ENCODE results near the gene TAF1C.
"Not testable (repeated sequence)": the region's sequence is repeated elsewhere in the genome, so short reads cannot be mapped to it uniquely, and the experiment has no call there.

Gene TAF1C, protein sequence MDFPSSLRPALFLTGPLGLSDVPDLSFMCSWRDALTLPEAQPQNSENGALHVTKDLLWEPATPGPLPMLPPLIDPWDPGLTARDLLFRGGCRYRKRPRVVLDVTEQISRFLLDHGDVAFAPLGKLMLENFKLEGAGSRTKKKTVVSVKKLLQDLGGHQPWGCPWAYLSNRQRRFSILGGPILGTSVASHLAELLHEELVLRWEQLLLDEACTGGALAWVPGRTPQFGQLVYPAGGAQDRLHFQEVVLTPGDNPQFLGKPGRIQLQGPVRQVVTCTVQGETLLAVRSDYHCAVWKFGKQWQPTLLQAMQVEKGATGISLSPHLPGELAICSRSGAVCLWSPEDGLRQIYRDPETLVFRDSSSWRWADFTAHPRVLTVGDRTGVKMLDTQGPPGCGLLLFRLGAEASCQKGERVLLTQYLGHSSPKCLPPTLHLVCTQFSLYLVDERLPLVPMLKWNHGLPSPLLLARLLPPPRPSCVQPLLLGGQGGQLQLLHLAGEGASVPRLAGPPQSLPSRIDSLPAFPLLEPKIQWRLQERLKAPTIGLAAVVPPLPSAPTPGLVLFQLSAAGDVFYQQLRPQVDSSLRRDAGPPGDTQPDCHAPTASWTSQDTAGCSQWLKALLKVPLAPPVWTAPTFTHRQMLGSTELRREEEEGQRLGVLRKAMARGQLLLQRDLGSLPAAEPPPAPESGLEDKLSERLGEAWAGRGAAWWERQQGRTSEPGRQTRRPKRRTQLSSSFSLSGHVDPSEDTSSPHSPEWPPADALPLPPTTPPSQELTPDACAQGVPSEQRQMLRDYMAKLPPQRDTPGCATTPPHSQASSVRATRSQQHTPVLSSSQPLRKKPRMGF

DNA sequence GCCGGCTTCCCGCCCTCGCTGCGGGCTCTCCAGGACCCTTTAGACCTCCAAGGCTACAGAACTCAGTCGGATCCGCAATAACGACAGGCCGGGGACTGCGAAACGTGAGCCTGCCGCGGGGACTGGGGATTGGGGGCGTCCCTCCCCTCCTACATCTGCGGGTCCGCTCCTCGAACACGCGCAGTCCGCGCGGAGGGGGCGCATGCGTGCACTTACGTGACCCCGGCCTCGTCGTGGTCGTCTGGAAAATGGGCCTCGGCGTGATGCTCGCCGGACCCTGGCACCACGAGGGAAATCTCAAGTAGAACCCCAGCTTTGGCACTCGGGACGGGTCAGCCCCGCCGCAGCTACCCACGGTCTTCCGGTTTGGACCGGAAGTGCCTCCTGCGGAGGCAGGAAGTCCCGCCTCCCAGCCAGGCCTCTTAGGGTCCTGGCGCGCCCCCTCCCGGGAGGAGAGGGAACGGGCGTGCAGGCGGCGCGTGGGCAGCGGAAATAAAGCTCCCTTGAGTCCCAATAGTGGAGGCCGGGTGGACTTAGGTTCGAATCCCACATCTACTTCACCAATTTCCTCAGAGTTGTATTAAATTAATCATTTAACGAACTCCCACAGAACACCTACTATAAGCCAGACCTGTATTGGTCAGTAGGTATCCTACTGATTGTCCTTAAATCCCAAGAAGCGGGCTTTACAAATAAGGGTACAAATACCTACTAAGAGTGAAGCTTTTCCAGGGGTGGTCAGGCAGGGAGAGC lies at the start of gene TAF1C:
TAF1C (minus strand) TSS at position 373 of the 753 bp plus-strand sequence. CDS start 2,069 bp downstream, outside the sequence.
- peak; percentile 98 for DNase-seq (ENCODE audit: low spot score)

DNA sequence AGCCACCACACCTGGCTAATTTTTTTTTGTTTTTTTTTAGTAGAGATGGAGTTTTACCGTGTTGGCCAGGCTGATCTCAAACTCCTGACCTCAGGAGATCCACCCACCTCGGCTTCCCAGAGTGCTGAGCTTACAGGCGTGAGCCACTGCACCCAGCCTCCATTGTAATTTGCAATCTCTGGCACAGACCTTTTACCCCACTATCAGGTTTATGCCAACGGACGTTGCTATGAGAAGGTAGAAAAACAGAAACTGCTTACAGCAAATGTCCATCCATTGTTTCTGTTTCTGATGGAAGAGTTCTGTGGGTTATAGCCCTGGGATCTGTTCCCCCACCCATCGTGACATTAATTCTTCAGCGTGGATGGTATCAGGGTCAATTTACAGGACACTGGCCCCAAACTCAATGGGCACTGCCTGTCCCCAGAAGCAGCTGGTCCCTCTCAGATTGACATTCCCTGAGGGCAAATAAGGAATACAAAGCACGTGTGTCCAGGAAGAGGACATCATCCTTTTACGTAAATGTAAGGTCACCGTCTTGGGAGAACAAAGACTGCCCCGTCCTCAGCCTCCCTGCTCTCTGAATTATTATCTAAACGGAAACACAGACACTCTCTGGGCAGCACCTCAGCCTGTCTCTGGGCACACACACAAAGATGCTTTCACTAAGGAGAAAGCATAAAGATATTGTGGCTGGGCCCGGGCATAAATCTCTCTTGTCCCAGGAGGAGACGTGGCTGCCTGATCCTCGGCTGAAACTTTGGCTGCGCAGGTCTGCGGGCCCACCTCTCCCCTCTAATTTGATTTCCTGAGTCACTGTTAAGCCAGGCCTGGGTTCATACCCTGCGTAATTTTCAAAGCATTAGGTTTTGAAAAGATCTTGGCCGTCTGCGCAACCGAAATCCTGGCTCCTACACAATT lies 47.7 kb upstream of the TAF1C start:
- no peak for DNase-seq (ENCODE audit: low spot score)

DNA sequence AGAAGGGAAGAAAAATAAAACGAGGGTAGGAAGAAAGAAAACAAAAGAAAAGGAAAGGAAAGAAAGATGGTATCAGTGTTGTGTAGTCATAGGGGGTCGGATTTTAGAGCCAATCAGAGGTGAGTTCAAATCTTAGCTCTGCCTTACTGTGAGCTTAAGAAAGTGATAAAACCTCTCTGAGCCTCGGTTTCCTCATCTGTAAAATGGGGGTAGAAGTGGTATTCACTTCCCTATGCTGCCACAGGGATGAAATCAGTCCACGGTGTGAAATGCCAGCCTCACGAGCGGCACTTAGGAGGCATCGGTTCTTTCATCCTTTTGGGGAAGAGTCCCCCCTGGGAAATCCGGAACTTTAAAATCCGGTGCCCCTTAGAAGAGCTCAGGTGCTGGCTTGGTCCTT lies 46.9 kb upstream of the TAF1C start:
- no peak for DNase-seq (ENCODE audit: low spot score)

DNA sequence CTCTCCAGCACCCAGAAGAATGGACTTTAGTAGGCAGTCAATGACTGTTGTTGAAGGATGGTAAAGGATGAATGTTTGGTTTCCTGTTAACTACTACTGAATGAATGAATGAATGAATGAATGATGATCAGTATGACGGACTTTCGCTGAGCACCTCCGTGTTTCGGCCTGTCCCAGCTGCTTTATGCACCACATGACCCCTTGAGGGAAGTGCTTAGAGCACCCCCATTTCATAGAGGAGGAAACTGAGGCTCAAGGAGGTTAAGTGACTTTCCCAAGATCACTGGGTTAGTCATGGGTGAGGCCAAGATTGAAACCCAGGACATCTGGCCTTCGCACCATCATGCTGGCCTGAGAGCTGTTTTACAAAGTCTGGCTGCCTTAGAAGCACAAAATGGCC lies 46.1 kb upstream of the TAF1C start:
- no peak for DNase-seq (ENCODE audit: low spot score)

DNA sequence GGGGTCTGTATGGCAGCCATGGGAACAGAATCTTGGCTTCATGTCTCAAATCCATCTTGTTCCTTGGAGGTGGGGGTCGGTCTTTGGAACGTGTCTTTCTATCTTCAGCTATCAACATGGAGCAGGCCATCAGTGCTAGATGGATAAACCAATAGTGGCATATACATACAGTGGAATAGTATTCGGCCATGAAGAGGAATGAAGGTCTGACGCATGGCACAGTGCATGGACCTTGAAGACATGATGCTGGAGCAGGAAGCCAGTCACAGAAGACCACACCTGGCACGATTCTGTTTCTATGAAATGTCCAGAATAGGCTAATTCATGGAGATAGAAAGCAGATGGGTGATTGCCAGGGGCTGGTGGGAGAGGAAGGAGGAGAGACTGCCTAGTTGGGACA lies 45.2 kb upstream of the TAF1C start:
- DNase-seq (ENCODE audit: low spot score): no peak

DNA sequence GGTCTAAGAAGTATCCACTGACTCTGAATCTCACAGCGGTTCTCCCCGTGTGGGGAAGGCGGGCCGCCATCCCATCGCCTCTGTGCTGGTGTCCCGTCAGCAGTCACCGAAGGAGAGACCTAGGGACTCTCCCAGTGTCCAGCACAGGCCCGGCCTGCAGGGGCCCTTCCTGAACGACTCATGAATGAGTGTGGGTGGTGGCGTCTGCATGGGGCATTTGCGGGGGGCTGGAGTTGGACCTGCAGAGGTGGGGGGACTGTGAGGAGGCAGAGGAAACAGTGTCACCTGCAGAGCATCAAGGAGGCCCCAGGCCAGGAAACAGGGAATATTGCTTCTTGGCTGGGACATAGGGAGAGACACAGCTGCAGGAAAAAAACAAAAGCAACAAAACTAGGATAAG lies 42.6 kb upstream of the TAF1C start:
- no peak for DNase-seq (ENCODE audit: low spot score)

DNA sequence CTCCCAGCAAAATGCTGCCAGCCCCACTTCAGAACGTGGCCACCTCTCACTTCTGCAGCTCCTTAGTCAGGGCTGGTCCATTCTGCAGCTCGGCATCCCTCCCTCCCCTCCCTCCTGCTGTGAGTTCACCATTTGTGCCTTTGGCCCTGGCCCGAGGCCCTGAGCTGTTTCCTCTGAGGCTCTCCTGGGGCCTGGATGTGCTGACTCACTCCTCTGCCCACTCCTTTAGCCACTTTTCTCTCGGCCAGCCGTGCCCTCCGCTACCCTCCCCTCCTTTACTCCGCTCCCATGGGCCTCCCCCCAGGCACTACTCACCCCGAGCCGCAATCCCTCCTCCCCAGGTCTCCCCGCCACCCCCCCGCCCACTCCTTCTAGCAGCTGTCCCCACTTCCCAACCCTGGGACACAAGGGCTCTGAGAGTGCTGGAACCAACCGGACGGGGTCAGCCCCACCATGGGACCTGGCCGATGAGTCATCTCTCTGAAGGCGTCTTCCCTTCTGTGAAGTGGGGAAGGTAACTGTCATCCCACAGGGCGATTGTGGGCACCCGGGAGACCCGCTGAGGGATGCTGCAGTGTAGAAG lies 41.5 kb upstream of the TAF1C start:
- DNase-seq (ENCODE audit: low spot score): peak; percentile 95

DNA sequence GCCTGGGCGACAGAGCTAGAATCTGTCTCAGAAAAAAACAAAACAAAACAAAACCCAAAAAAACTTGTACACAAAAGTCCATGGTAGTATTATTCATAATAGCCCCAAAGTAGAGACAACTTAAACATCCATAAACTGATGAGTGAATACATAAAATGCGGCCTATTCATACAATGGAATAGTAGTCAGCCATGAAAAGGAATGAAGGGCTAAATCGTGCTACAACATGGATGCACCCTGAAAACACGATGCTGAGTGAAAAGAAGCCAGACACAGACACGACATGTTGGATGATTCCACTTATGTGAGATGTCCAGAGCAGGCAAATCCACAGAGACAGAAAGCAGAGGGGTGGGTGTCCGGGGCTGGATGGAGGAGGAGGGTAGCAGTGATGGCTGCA lies 40.7 kb upstream of the TAF1C start:
- no peak for DNase-seq (ENCODE audit: low spot score)

DNA sequence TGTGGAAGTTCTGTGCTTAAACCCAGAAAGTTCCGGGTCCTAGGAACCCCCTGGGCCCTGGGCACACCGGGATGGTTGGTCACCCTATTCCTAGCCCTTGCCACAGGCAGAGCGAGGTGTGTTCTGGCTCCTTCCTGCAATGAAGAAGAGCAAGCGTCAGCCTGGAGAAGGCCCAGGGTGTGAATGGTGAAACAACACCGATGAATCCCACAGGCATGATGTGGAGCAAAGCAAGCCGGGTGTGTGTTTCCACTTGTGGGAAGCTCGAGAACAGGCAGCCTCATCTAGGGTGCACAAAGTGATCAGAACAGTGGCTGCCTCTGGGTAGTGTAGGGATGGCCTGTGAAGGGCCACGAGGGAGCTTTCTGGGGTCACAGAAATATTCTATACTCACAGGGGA lies 39.2 kb upstream of the TAF1C start:
- no peak for DNase-seq (ENCODE audit: low spot score)

DNA sequence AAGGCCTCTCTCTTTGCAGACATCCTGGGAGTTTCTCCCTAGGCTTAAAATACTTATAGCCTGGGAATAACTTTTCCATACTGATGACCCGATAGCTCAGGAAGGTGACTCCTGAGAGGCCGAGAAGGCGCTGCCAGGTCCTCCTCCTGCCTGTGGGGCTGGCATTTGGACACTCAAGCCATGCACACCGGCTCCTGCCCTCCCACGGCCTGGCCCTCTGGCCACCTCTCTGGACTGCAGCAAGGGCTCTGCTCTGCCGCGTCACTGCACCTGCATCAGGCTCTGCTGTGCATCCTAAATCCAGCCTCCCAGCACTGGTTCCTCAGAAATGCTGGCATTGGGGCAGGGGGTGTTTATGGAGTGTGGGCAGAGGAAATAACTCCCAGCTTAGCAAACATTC lies 38.7 kb upstream of the TAF1C start:
- DNase-seq (ENCODE audit: low spot score): no peak

DNA sequence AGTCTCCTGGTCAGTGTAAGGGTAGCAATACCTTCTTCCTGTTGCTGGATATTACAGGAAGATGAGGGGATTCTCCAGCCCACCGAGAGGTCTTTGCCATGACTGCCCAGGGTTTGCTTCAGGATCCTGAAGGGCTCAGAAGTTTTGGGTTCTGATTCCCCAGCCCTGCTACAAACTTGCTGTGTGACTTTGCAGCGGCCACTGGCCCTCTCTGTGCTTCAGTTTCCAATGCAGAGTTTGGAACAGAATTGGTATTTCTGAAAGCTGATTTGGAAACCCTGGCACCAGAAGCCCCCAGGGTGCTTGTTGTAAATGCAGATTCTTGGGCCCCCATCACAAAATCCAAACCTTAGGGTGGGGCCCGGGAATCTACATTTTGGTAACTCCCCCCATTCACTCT lies 38.3 kb upstream of the TAF1C start:
- DNase-seq (ENCODE audit: low spot score): no peak

DNA sequence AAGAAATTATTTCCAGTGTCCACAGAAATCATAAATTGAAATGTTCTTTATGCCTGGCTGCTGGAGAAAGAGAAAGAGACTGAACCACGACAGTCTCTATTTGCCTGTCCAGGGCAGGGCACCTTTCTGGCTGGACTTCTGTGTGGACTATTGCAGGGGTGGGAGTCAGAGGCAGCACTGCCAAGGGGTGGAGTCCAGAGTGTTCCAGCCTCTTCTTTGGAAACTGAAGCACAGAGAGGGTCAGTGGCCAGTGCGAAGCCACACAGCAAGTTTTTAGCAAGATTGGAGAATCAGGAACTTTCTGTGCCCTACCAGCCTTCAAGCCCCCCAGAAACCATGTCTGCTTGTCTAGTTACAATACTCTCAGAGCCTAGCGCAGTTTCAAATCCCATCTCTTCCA lies 37.7 kb upstream of the TAF1C start:
- no peak for DNase-seq (ENCODE audit: low spot score)

DNA sequence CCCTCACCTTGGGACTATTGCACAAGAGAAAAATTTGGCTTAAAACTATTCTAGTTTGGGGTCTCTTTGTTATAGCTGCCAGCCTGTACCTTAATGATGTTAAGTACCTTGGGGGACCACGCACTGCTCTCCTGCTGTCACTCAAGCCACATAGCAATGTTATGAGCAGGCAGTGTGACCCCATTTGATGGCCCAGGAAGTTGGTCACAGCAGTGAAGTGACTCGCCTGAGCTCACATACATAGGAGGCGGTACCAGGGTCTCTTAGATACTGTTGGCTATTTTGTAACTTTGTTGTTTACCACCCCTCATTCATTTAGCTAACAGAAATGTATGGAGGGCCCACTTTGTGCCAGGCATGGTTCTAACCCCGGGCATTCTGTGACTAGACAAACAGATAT lies 36.6 kb upstream of the TAF1C start:
- DNase-seq (ENCODE audit: low spot score): no peak

DNA sequence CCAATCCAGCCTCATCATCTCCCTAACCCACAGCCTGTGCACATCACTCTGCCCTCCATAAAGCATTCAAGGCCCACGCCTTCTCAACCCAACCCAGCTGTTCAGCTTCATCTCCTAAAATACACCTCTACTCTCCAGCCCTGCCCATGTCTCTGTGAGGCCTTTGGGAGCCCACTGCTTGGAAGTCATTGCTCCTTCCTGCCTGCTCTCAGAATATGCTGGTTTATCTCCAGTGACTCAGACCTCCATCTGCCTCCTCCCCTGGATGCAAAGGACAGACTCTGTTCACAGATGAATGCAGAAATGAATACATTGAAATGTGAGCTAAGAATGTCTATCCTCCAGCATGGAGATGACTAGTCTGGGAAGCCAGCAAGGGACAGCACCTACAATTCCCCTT lies 34.0 kb upstream of the TAF1C start:
- no peak for DNase-seq (ENCODE audit: low spot score)

DNA sequence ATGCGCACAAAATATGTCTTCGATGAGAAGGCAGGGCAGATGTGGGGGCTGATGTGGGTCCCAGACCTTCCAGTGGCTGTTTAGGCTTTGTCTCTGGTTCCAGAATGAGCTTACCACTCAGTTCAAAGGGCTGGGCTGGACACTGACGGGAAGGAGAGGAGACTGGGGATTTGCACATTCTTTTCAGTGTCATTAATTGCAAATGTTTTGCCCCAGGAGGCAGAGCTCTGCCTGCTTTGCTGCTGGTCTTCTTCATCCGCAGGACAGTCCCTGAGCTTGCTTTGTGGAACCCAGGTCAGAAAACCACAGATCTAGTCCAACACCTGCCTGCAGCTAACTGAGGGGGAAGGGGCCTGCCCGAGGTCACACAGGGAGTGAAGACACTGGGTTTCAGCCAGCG lies 32.1 kb upstream of the TAF1C start:
- DNase-seq (ENCODE audit: low spot score): no peak

DNA sequence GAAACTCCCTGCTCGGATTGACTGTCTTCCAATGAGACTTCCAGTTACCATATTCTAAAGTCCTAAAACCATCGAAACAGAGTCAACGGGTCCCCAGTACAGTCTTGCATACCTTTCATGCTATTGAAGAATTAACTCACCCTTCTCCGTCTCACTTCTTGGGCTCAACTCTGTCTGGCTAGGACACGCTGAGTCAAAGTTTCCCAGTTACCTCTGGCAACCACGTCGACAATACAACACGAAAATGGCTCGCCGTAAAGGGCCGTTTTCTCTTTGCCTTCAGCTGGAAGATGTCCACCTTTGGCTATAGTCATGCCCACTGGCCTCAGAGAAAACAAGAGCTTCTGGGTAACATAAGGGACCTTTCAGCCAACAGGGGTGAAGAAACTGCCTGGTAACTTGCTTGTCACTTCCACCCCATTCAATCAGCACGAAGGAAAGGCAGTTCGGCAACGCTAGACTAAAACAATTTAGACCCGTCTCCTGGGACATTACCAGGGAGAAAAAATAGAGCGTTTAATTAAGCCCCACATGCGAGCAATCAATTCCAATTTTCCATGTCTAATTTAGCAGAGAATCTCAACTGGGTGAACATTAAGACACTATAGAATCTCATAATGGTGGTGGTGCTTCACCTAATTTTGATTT lies 31.4 kb upstream of the TAF1C start:
- no peak for DNase-seq (ENCODE audit: low spot score)

DNA sequence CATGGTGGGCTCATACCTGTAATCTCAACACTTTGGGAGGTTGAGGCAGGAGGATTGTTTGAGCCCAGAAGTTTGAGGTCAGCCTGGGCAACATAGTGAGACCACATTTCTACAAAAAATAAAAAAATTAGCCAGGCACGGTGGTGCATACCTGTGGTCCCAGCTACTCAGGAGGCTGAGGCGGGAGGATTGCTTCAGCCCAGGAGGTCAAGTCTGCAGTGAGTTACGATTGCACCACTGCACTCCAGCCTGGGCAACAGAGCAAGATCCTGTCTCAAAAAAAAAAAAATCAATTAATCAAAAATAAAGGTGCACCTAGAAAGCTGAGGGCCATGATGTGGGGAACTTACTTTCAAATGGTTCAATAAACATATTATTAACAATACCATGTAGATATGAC lies 29.3 kb upstream of the TAF1C start:
- DNase-seq (ENCODE audit: low spot score): not testable (repeated sequence)

DNA sequence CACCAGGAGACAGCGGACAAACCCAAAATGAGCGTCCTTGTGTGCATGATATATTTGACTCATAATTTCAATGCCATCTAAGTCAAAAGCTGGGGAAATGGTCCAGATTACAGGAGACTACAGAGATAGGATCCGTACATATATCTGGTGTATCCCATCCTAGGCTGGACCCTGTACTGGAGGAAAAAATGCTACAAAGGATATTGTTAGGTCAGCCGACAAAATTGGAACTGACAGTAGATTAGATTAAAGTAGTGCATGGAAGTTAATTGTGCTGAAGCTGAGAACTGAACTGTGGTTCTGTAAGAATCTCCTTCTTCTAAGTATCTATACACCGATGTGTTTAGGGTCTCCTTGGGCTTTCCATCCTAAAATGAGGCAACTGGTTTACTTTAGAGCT lies 28.7 kb upstream of the TAF1C start:
- DNase-seq (ENCODE audit: low spot score): no peak

DNA sequence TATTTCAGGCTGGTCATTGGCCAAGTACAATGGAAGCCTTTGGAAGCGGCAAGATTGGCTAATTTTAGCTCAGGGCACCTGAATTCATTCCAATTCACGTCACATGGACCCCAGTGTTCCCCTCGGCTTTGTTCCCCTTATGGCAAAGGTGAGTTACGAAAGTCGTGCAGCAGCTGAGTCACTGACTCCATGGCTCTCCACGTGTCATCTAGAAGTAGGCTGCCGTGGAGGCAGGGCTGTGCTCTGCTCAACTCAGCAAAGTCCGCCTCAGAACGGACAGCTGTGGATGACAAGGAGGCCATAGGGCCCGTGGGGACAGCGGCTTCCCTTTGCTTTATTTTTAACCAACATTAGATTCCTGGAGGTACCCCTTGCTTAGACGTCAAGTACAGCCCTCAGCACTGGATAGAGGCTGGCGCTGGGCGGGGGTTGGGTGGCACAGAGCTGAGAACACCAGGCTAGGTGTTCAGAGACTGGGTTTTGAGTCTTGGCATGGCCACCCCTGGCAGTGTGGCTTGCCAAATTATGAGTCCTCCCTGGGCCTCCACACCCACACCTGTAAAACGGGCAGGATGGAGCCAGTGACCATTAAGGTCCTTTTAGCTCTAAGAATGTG lies 27.7 kb upstream of the TAF1C start:
- no peak for DNase-seq (ENCODE audit: low spot score)

DNA sequence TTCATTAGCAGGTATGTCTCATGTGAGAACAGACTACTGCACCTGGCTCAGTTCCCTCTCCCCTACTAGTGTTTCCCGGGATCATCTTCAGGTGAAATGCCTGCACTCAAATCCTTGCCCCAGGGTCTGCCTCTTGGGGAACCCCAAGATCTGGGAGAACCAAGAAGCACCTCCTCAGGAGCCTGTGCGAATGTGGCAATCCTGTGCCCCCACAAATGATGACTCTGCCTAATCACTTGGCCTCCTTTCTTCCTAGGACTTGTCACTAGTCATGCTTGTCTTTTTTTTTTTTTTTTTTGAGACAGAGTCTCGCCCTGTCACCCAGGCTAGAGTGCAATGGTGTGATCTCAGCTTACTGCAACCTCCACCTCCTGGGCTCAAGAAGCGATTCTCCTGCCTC lies 25.8 kb upstream of the TAF1C start:
- no peak for DNase-seq (ENCODE audit: low spot score)
